ENCODE results near the gene RAB29.

The RAB29 gene

DNA sequence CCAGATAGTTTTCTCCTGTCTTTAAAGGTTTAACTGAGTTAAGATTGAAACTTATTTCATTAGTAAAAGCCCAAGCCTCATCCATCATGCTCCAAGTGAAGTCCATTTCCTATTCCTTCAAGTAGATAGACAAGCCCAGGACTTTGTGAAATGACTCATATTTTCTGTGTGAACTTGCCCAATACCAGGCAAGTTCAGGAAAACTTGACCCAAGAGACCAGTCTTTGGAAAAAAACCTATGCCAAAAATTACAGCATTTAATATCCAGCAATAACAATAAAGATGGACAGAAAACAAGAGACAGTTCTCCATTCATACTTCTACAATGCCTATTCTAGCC is 405 bp upstream of the RAB29 start:
- TF ChIP-seq NFIC (IDR thresholded peaks at IDR 0.05) (no peak), CEBPB (IDR thresholded peaks at IDR 0.05) (no peak; the same call in 1 of the 2 replicates), YY1 (IDR thresholded peaks at IDR 0.05; ENCODE audit: low read depth) (no peak), TEAD4 (IDR thresholded peaks at IDR 0.05) (no peak), ZBTB7A (IDR thresholded peaks at IDR 0.05; ENCODE audit: low read depth) (no peak), TCF12 (IDR thresholded peaks at IDR 0.05; ENCODE audit: low read depth) (no peak), FOXM1 (IDR thresholded peaks at IDR 0.05; ENCODE audit: borderline replicate concordance, low read depth) (no peak), EP300 (IDR thresholded peaks at IDR 0.05; ENCODE audit: borderline replicate concordance) (no peak), TAF1 (IDR thresholded peaks at IDR 0.05; ENCODE audit: low read depth) (no peak), EGR1 (IDR thresholded peaks at IDR 0.05) (no peak), CREB1 (IDR thresholded peaks at IDR 0.05; ENCODE audit: low read depth) (no peak), RAD21 (IDR thresholded peaks at IDR 0.05; ENCODE audit: low read depth) (no peak)
- TF ChIP-seq, protein P1, sequence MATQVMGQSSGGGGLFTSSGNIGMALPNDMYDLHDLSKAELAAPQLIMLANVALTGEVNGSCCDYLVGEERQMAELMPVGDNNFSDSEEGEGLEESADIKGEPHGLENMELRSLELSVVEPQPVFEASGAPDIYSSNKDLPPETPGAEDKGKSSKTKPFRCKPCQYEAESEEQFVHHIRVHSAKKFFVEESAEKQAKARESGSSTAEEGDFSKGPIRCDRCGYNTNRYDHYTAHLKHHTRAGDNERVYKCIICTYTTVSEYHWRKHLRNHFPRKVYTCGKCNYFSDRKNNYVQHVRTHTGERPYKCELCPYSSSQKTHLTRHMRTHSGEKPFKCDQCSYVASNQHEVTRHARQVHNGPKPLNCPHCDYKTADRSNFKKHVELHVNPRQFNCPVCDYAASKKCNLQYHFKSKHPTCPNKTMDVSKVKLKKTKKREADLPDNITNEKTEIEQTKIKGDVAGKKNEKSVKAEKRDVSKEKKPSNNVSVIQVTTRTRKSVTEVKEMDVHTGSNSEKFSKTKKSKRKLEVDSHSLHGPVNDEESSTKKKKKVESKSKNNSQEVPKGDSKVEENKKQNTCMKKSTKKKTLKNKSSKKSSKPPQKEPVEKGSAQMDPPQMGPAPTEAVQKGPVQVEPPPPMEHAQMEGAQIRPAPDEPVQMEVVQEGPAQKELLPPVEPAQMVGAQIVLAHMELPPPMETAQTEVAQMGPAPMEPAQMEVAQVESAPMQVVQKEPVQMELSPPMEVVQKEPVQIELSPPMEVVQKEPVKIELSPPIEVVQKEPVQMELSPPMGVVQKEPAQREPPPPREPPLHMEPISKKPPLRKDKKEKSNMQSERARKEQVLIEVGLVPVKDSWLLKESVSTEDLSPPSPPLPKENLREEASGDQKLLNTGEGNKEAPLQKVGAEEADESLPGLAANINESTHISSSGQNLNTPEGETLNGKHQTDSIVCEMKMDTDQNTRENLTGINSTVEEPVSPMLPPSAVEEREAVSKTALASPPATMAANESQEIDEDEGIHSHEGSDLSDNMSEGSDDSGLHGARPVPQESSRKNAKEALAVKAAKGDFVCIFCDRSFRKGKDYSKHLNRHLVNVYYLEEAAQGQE (IDR thresholded peaks at IDR 0.05; ENCODE audit: low read depth): no peak
- TF ChIP-seq, protein P2, sequence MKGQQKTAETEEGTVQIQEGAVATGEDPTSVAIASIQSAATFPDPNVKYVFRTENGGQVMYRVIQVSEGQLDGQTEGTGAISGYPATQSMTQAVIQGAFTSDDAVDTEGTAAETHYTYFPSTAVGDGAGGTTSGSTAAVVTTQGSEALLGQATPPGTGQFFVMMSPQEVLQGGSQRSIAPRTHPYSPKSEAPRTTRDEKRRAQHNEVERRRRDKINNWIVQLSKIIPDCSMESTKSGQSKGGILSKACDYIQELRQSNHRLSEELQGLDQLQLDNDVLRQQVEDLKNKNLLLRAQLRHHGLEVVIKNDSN (IDR thresholded peaks at IDR 0.05): no peak
- TF ChIP-seq, protein P3, sequence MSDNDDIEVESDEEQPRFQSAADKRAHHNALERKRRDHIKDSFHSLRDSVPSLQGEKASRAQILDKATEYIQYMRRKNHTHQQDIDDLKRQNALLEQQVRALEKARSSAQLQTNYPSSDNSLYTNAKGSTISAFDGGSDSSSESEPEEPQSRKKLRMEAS (IDR thresholded peaks at IDR 0.05): no peak

DNA sequence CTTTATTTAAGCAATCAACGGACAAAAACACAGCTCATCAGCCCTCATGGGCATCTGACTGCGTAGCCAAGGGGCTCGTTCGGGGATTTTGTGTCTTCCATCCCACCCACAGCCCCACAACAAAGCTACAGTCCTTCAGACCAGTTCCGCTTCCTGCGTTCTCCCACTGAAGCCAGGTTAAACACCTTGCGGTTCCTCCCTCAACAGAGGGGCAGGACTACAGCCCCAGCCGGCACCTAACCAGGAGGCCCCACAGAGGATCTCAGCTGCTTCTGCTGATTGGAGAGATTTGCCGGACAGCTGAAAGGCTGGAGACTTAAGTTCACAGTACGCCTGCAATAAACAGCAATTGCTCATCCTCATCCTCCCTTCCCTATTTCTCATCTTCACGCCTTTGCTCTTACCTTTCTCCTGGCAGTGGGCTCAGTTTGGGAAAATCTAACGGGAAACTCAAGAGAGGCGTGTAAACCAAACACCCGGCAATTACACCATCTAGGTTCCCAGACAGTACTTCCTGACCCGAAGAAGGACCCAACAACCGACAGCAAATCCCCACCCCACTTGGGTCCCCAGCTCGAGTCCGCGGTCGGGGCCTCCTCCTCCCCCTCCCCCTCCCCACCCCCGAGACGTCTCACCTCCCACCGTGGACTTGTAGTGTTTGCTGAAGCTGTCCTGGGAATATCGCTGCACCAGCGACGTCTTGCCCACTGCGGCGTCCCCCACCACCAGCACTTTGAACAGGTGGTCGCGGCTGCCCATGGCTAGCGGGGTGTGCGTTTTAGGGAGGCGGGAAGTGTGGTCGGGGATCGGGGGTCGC is 876 bp downstream of the RAB29 start:
- TF ChIP-seq CEBPB (IDR thresholded peaks at IDR 0.05): no peak
- TF ChIP-seq EGR1 (IDR thresholded peaks at IDR 0.05): no peak

DNA sequence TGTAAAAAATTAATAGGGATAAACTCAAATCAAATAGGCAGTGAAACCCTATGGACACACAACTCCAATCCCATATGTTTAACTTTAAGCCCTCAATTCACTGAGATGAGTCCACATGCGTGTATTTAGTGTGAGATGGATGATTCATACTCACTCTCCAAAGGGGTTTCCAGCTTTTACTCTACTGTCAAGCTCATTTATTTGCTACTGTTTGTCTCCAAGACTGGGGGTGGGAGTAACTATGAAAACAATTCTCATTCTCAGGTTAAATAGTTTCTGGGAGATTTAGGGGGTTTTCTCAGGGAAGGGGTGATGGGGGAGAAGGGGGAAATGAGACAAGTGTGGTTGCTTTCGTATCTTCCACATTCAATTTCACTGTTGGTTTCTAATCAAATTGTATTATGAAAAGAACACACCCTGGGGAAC is 2.7 kb downstream of the RAB29 start:
- TF ChIP-seq CEBPB (IDR thresholded peaks at IDR 0.05) (no peak), ZBTB7A (IDR thresholded peaks at IDR 0.05; ENCODE audit: low read depth) (no peak), TAF1 (IDR thresholded peaks at IDR 0.05; ENCODE audit: low read depth) (no peak), YY1 (IDR thresholded peaks at IDR 0.05; ENCODE audit: low read depth) (no peak), EGR1 (IDR thresholded peaks at IDR 0.05) (no peak), FOXM1 (IDR thresholded peaks at IDR 0.05; ENCODE audit: borderline replicate concordance, low read depth) (no peak)
- TF ChIP-seq, protein P1 (IDR thresholded peaks at IDR 0.05; ENCODE audit: low read depth): no peak
- TF ChIP-seq, protein P2 (IDR thresholded peaks at IDR 0.05): no peak

DNA sequence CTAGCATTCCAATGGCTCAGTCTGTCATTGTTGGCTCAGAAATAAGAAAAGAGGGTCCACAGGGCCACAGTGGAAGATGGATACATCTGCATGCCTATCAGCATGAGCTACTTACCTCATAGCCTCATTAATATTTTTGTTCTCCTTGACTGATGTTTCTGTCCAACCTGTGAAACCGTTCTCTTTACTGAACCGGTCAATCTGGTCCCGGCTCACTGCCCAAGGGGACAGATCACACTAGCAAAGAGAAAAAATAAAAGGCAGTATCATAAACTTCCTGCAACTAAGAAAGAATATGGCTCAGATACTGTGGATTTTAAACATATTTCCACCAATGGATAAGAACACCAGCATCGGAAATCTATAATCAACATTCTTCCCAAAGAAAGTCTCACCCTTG is 4.7 kb downstream of the RAB29 start:
- TF ChIP-seq FOXM1 (IDR thresholded peaks at IDR 0.05; ENCODE audit: borderline replicate concordance, low read depth): no peak
- TF ChIP-seq RAD21 (IDR thresholded peaks at IDR 0.05; ENCODE audit: low read depth): no peak
- TF ChIP-seq TAF1 (IDR thresholded peaks at IDR 0.05; ENCODE audit: low read depth): no peak
- TF ChIP-seq, protein P1 (IDR thresholded peaks at IDR 0.05; ENCODE audit: low read depth): no peak
- TF ChIP-seq, protein P2 (IDR thresholded peaks at IDR 0.05): no peak
- TF ChIP-seq, protein P3 (IDR thresholded peaks at IDR 0.05): no peak

Data from Ishikawa (cell line).